Stimulated activated CD4-positive, alpha-beta T cell treated with anti-CD3 and anti-CD28 coated beads, TNF-alpha, amount 100 ng/mL, for 48 hours (primary cell): Measurements from ENCODE around the gene CDH4.

ENCODE experiments used
- DNase-seq, 3 donors: peaks; one replicate each; pipeline ENCODE4 v3.0.0-alpha.2; 2020; ENCODE audit warnings: low read depth in 3 of 3

Gene CDH4

GRCh38 chr20:61805365-61805764 is 553.3 kb downstream of the CDH4 start:
- DNase-seq: no peak

- DNase-seq: no peak
These were observed 553.7 kb downstream of the CDH4 start for GRCh38 chr20:61805781-61806180.

- DNase-seq: no peak
These were observed 554.3 kb downstream of the CDH4 start for GRCh38 chr20:61806314-61806713.

GRCh38 chr20:61806995-61807394 is 554.9 kb downstream of the CDH4 start:
- DNase-seq: no peak

- no peak for DNase-seq
These were observed 555.6 kb downstream of the CDH4 start for GRCh38 chr20:61807471-61808160.

GRCh38 chr20:61808447-61808846 is 556.4 kb downstream of the CDH4 start:
- DNase-seq: no peak

- no peak for DNase-seq
These were observed 557.1 kb downstream of the CDH4 start for GRCh38 chr20:61809006-61809770.

- DNase-seq: no peak
These were observed 558.1 kb downstream of the CDH4 start for GRCh38 chr20:61810066-61810737.

GRCh38 chr20:61810738-61811135 is 558.7 kb downstream of the CDH4 start:
- DNase-seq: no peak

GRCh38 chr20:61811166-61811565 is 559.1 kb downstream of the CDH4 start:
- DNase-seq: no peak

GRCh38 chr20:61812121-61812844 is 560.2 kb downstream of the CDH4 start:
- no peak for DNase-seq

- DNase-seq: no peak
These were observed 560.9 kb downstream of the CDH4 start for GRCh38 chr20:61812845-61813485.

GRCh38 chr20:61813791-61814190 is 561.7 kb downstream of the CDH4 start:
- no peak for DNase-seq

GRCh38 chr20:61814244-61814643 is 562.2 kb downstream of the CDH4 start:
- no peak for DNase-seq

- DNase-seq: no peak
These were observed 562.7 kb downstream of the CDH4 start for GRCh38 chr20:61814726-61815125.

GRCh38 chr20:61815176-61815575 is 563.1 kb downstream of the CDH4 start:
- DNase-seq: no peak

GRCh38 chr20:61815678-61816077 is 563.6 kb downstream of the CDH4 start:
- DNase-seq: no peak

- DNase-seq: no peak
These were observed 564.8 kb downstream of the CDH4 start for GRCh38 chr20:61816606-61817460.

GRCh38 chr20:61817575-61817974 is 565.5 kb downstream of the CDH4 start:
- DNase-seq: no peak

GRCh38 chr20:61818746-61819573 is 566.9 kb downstream of the CDH4 start:
- no peak for DNase-seq
